H1 (cell line): ENCODE results near the gene NR3C1. TPM values are rescaled to one million over a fixed set of nuclear protein-coding genes. Genes with fewer than 3 reads are reported as not detected.

Source experiments
- ASH2L ChIP-seq: fragments of 200-600, 300-600 bp; sonication (generic); IDR thresholded peaks from one replicate; pipeline ENCODE4 v1.7.1; 2017; ENCODE audit warnings: low read length
- BCL11A ChIP-seq, 2 experiments: IDR thresholded peaks; one replicate each; pipeline ENCODE4 v1.6.1; 2011; ENCODE audit warnings: low read depth in 2 of 2, low read length in 2 of 2, mild to moderate bottlenecking in 2 of 2
- CEBPB ChIP-seq: IDR thresholded peaks from 2 replicates; pipeline ENCODE4 v1.6.1; 2012; ENCODE audit warnings: low read depth, low read length
- CHD7 ChIP-seq: fragments of 300-600 bp; sonication (generic); IDR thresholded peaks from 2 replicates; pipeline ENCODE4 v1.7.1; 2012; ENCODE audit warnings: low read length, moderate library complexity, mild to moderate bottlenecking, inconsistent platforms; ENCODE audit not compliant: insufficient replicate concordance
- CREB1 ChIP-seq: IDR thresholded peaks from 2 replicates; pipeline ENCODE4 v1.6.1; 2012; ENCODE audit warnings: inconsistent platforms
- GTF2F1 ChIP-seq: IDR thresholded peaks from 2 replicates; pipeline ENCODE4 v1.6.1; 2012; ENCODE audit warnings: low read depth, low read length, improper control_type of control experiment, borderline replicate concordance
- MAX ChIP-seq: IDR thresholded peaks from 2 replicates; pipeline ENCODE4 v1.6.1; 2012; ENCODE audit warnings: inconsistent platforms
- NRF1 ChIP-seq: IDR thresholded peaks from 2 replicates; pipeline ENCODE4 v1.6.1; 2011; ENCODE audit warnings: mild to moderate bottlenecking, low read depth, low read length, improper control_type of control experiment
- SP1 ChIP-seq: IDR thresholded peaks from 2 replicates; pipeline ENCODE4 v1.6.1; 2011; ENCODE audit warnings: low read depth, low read length
- SUZ12 ChIP-seq: fragments of 200-600 bp; sonication (generic); IDR thresholded peaks from 2 replicates; pipeline ENCODE4 v1.6.1; 2012; ENCODE audit warnings: mild to moderate bottlenecking, inconsistent platforms, low read length, moderate library complexity, mixed read lengths
- TAF7 ChIP-seq: optimal IDR thresholded peaks from 2 replicates; pipeline ENCODE3; 2011; ENCODE audit warnings: low read depth, mild to moderate bottlenecking, inconsistent platforms, low read length, moderate library complexity, borderline replicate concordance
- polyA plus RNA-seq, 7 experiments: library from polyadenylated mRNA; depleted of rRNA in 3 of 7; stranded (reverse) in 5 of 7; unstranded in 2 of 7; fragments of >200 nt in 5 of 7; fragments of 200-250 nt in 2 of 7; gene quantifications; 1 replicate in 5 of 7; 2 replicates in 1 of 7; 4 replicates in 1 of 7; pipeline versions ENCODE4 v1.2.1 to v1.2.3, GENCODE V29; 2011 to 2013; ENCODE audit warnings: missing spikeins in 2 of 7, mixed read lengths in 2 of 7
- total RNA-seq: library from RNA; stranded (reverse); fragmentation: NEBNext Ultra II Directional; extraction: Animal tissue kit (Norgen Biotek cat#: 25700); gene quantifications from 2 replicates; pipeline ENCODE4 v1.2.1, GENCODE V29; 2021

Gene NR3C1
- total and polyA plus RNA-seq, 2 of the 8 experiments (the other 6 are each of a cell fraction or from before 2014, with no cell fraction given): 1.7 to 5.4 TPM

- TF ChIP-seq CHD7 (no peak), NRF1 (no peak), MAX (no peak), BCL11A (IDR thresholded peaks at IDR 0.05; ENCODE audit: low read depth in 2 of 2, low read length in 2 of 2) (no peak), SP1 (no peak), GTF2F1 (no peak), CEBPB (no peak), CREB1 (no peak), SUZ12 (no peak), TAF7 (no peak), ASH2L (no peak)
These were observed 159.3 kb downstream of the NR3C1 start (continued) for GRCh38 chr5:143244000-143244736.
